Activated naive CD4-positive, alpha-beta T cell treated with anti-CD3 and anti-CD28 coated beads for 36 hours (primary cell): ENCODE results near the gene KDM4C. TPM values are rescaled to one million over a fixed set of nuclear protein-coding genes. Genes with fewer than 3 reads are reported as not detected.
A peak's percentile ranks its signal among the peaks of the same experiment; 100 is the strongest.

ENCODE experiments used
- CTCF ChIA-PET: fragments of 350-600 bp; sonication (Branson Sonifier 250); formaldehyde crosslinking; loops from one replicate; lab custom pipeline; 2021; ENCODE audit warnings: antibody characterized with exemption; lab: Charles Lee
- DNase-seq: peaks from one replicate; pipeline ENCODE4 v3.0.0-alpha.2; 2020
- H3K27ac Mint-ChIP-seq: one replicate; pipeline ENCODE4 v1.8.0; 2021; ENCODE audit warnings: mild to moderate bottlenecking, mixed read lengths
- H3K27me3 Mint-ChIP-seq: one replicate; pipeline ENCODE4 v1.8.0; 2021; ENCODE audit warnings: low read depth, mixed read lengths
- H3K36me3 Mint-ChIP-seq: one replicate; pipeline ENCODE4 v1.8.0; 2021; ENCODE audit warnings: low read depth, mixed read lengths
- H3K4me1 Mint-ChIP-seq: one replicate; pipeline ENCODE4 v1.8.0; 2021; ENCODE audit warnings: low read depth, mixed read lengths
- H3K4me3 Mint-ChIP-seq: one replicate; pipeline ENCODE4 v1.8.0; 2021; ENCODE audit warnings: mild to moderate bottlenecking, moderate library complexity, mixed read lengths
- H3K9me3 Mint-ChIP-seq: one replicate; pipeline ENCODE4 v1.8.0; 2021; ENCODE audit warnings: mixed read lengths
- intact Hi-C: fragments of 100-400 bp; cut with micrococcal nuclease; formaldehyde crosslinking; loops from one replicate; pipeline ENCODE4 v1.15.1; 2023
- total RNA-seq, 2 experiments: library from RNA; stranded (reverse); gene quantifications; one replicate each; pipeline ENCODE4 v1.2.3, GENCODE V29; 2021

KDM4C gene
- total RNA-seq, 2 experiments from 2014 or later, result 27.4 to 28.9 TPM

- DNase-seq, result no peak
- intact Hi-C loops, result no loop called here
- Mint-ChIP-seq H3K36me3 (peaks cover 27% of the 10 kb centered on the region), H3K9me3 (no peaks in the 10 kb centered on the region), H3K27me3 (no peaks in the 10 kb centered on the region), H3K27ac (no peak overlapping the region), H3K4me1 (no peaks in the 10 kb centered on the region), H3K4me3 (no peak overlapping the region)
- CTCF ChIA-PET, result no interaction called here
Measured at GRCh38 chr9:7111413-7111812, 353.6 kb downstream of the KDM4C start.

- Mint-ChIP-seq H3K4me3 (no peak overlapping the region), H3K9me3 (no peaks in the 10 kb centered on the region), H3K36me3 (peaks cover 13% of the 10 kb centered on the region), H3K4me1 (peaks cover 9% of the 10 kb centered on the region), H3K27me3 (no peaks in the 10 kb centered on the region), H3K27ac (no peak overlapping the region)
- intact Hi-C loops, result no loop called here
- CTCF ChIA-PET, result no interaction called here
- no peak for DNase-seq
Measured at GRCh38 chr9:7115606-7116005, 357.8 kb downstream of the KDM4C start.

- Mint-ChIP-seq H3K9me3 (no peaks in the 10 kb centered on the region), H3K27me3 (no peaks in the 10 kb centered on the region), H3K36me3 (peaks cover 15% of the 10 kb centered on the region), H3K4me1 (peaks cover 15% of the 10 kb centered on the region), H3K27ac (no peak overlapping the region), H3K4me3 (no peak overlapping the region)
- intact Hi-C loops, result no loop called here
- CTCF ChIA-PET, result no interaction called here
- no peak for DNase-seq
Measured at GRCh38 chr9:7117676-7118561, 360.1 kb downstream of the KDM4C start.

DNA sequence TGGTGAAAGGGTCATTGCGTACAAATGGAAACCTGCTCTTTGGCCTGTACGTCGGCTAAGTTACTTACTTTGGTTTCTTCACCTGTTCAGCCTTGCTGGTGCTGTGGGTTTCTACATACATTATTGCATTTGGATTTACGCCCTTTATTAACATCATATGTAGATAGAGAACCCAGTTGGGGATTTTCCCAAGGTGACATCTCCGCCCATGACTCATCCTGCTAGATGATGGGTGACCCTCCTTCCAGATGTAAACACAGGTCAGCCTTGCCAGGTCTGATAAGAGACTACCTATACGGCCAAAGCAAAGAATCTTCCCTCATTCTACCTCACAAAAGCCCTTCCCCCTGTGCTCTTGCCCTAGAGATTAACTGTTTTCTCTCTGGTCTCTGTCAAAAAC lies 360.9 kb downstream of the KDM4C start:
- no peak for DNase-seq
- Mint-ChIP-seq H3K9me3 (no peaks in the 10 kb centered on the region), H3K27me3 (no peaks in the 10 kb centered on the region), H3K4me3 (no peak overlapping the region), H3K4me1 (peaks cover 15% of the 10 kb centered on the region), H3K36me3 (peaks cover 17% of the 10 kb centered on the region), H3K27ac (no peak overlapping the region)
- intact Hi-C loops, result no loop called here
- CTCF ChIA-PET, result no interaction called here

- Mint-ChIP-seq H3K27ac (no peak overlapping the region), H3K36me3 (peaks cover 17% of the 10 kb centered on the region), H3K4me1 (peaks cover 15% of the 10 kb centered on the region), H3K4me3 (no peak overlapping the region), H3K27me3 (no peaks in the 10 kb centered on the region), H3K9me3 (no peaks in the 10 kb centered on the region)
- CTCF ChIA-PET, result interaction anchor here (0.7 kb wide), 2 partner anchors 26 to 95 kb away, joined by 3 to 4 read pairs; no protein-coding TSS in a partner anchor
- no peak for DNase-seq
- intact Hi-C loops, result no loop called here
Measured at GRCh38 chr9:7119612-7120011, 361.8 kb downstream of the KDM4C start.

- H3K4me3 Mint-ChIP-seq, result no peak overlapping the region
- no peaks in the 10 kb centered on the region for H3K9me3 Mint-ChIP-seq
- H3K4me1 Mint-ChIP-seq, result peaks cover 19% of the 10 kb centered on the region
- intact Hi-C loops, result no loop called here
- CTCF ChIA-PET, result no interaction called here
- no peak overlapping the region for H3K27ac Mint-ChIP-seq
- no peaks in the 10 kb centered on the region for H3K27me3 Mint-ChIP-seq
- DNase-seq, result no peak
- peaks cover 17% of the 10 kb centered on the region for H3K36me3 Mint-ChIP-seq
Measured at GRCh38 chr9:7121055-7121454, 363.3 kb downstream of the KDM4C start.

DNA sequence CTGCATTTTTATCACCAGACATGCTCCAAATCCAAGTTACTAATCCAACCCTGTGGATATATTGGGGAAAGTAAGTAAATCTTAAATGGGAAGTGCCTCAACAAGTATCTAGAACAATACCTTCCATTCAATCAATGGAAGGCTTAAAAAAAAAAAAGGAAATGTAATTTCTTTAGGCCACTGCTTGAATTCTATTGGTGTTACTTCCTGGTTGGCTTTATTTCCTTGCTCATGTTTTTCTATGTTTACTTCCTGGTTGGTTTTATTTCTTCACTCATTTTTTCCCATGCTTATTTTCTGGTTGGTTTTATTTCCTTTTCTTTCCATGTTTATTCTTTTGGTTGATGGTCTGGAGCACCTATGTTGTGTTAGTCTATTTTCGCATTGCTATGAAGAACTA lies 363.9 kb downstream of the KDM4C start:
- Mint-ChIP-seq H3K9me3 (no peaks in the 10 kb centered on the region), H3K27me3 (no peaks in the 10 kb centered on the region), H3K36me3 (peaks cover 21% of the 10 kb centered on the region), H3K4me1 (peaks cover 19% of the 10 kb centered on the region), H3K4me3 (no peak overlapping the region), H3K27ac (peak overlapping the region; percentile 42)
- DNase-seq, result no peak
- CTCF ChIA-PET, result no interaction called here
- intact Hi-C loops, result no loop called here

GRCh38 chr9:7123743-7124142 lies 366.0 kb downstream of the KDM4C start:
- Mint-ChIP-seq H3K36me3 (peaks cover 34% of the 10 kb centered on the region), H3K27me3 (no peaks in the 10 kb centered on the region), H3K4me3 (no peak overlapping the region), H3K9me3 (no peaks in the 10 kb centered on the region), H3K27ac (no peak overlapping the region), H3K4me1 (peaks cover 17% of the 10 kb centered on the region)
- no peak for DNase-seq
- intact Hi-C loops, result no loop called here
- CTCF ChIA-PET, result interaction anchor here (1.0 kb wide), 1 partner anchor 71 kb away, joined by 3 read pairs; no protein-coding TSS in a partner anchor

- H3K27me3 Mint-ChIP-seq, result no peaks in the 10 kb centered on the region
- intact Hi-C loops, result no loop called here
- CTCF ChIA-PET, result no interaction called here
- DNase-seq, result no peak
- peaks cover 10% of the 10 kb centered on the region for H3K4me1 Mint-ChIP-seq
- peaks cover 43% of the 10 kb centered on the region for H3K36me3 Mint-ChIP-seq
- H3K27ac Mint-ChIP-seq, result no peak overlapping the region
- H3K4me3 Mint-ChIP-seq, result no peak overlapping the region
- no peaks in the 10 kb centered on the region for H3K9me3 Mint-ChIP-seq
Measured at GRCh38 chr9:7125231-7125630, 367.5 kb downstream of the KDM4C start.

DNA sequence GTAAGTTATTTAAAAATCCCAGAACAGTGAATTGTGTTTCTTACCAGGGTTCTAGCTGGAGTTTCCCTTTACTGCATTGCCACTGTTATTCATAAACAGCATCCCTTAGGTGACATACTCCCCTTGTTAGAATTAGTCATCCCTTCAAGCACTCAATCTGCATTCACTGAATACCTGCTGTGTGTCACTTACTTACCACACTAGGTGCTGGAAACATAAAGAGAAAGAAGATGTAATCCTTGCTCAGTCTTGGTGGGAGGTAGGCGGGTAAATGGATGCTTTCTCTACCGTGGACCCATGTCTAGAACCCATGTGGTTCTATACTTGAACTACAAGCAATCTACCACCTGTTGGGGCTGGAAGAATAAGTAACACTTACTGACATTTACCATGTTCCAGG lies 371.6 kb downstream of the KDM4C start:
- Mint-ChIP-seq H3K36me3 (peaks cover 48% of the 10 kb centered on the region), H3K4me1 (peaks cover 3% of the 10 kb centered on the region), H3K4me3 (no peak overlapping the region), H3K27ac (no peak overlapping the region), H3K27me3 (no peaks in the 10 kb centered on the region), H3K9me3 (no peaks in the 10 kb centered on the region)
- CTCF ChIA-PET, result no interaction called here
- intact Hi-C loops, result no loop called here
- DNase-seq, result no peak

DNA sequence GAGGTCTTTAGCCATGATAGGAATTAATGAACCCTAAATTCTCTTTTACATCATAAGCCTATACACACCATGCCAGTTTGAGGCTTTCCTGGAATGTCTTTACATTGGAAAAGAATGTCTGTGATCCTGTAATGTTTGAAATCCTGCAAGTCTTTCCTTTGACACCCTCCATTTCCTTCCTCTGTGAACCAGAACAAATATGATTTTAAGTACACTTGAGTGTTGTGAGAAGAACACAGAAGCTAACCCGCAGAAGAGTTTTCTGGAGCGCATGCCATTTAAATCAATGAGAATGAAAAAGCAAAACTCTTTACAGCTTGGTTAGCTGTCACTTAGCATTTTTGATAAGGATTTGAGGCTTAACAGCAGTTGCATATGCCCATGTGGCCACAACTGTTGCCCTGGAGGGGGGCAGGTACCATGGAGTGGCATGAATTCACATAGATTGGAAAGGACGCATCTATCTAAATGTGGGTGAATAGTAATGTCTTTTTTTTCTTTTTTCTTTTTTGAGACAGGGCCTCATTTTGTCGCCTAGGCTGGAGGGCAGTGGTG lies 372.6 kb downstream of the KDM4C start:
- Mint-ChIP-seq H3K27me3 (no peaks in the 10 kb centered on the region), H3K4me1 (no peaks in the 10 kb centered on the region), H3K36me3 (peaks cover 51% of the 10 kb centered on the region), H3K9me3 (no peaks in the 10 kb centered on the region), H3K27ac (no peak overlapping the region), H3K4me3 (no peak overlapping the region)
- DNase-seq, result no peak
- intact Hi-C loops, result no loop called here
- CTCF ChIA-PET, result no interaction called here

GRCh38 chr9:7132605-7133004 lies 374.8 kb downstream of the KDM4C start:
- DNase-seq, result no peak
- CTCF ChIA-PET, result no interaction called here
- Mint-ChIP-seq H3K4me1 (no peaks in the 10 kb centered on the region), H3K36me3 (peaks cover 54% of the 10 kb centered on the region), H3K9me3 (no peaks in the 10 kb centered on the region), H3K4me3 (no peak overlapping the region), H3K27me3 (no peaks in the 10 kb centered on the region), H3K27ac (no peak overlapping the region)
- intact Hi-C loops, result no loop called here

GRCh38 chr9:7135735-7136134 lies 378.0 kb downstream of the KDM4C start:
- intact Hi-C loops, result no loop called here
- CTCF ChIA-PET, result no interaction called here
- no peak overlapping the region for H3K4me3 Mint-ChIP-seq

More at GRCh38 chr9:7135735-7136134, 378.0 kb downstream of the KDM4C start:
- H3K9me3 Mint-ChIP-seq, result no peaks in the 10 kb centered on the region
- H3K36me3 Mint-ChIP-seq, result peaks cover 41% of the 10 kb centered on the region
- peaks cover 2% of the 10 kb centered on the region for H3K4me1 Mint-ChIP-seq
- DNase-seq, result no peak
- H3K27ac Mint-ChIP-seq, result no peak overlapping the region
- no peaks in the 10 kb centered on the region for H3K27me3 Mint-ChIP-seq
